KMS-11 (cell line): Measurements from ENCODE around the gene PDLIM5.

Experiments used
- H2AFZ ChIP-seq: fragments of 200-600 bp; sonication (generic); 2 replicates; pipeline ENCODE4 v1.6.1; 2016; ENCODE audit warnings: antibody characterized with exemption, mixed run types, low read depth
- H3K27ac ChIP-seq: fragments of 200-600 bp; sonication (generic); 2 replicates; pipeline ENCODE4 v1.6.1; 2016; ENCODE audit warnings: mild to moderate bottlenecking, mixed run types
- H3K27me3 ChIP-seq: fragments of 200-600 bp; sonication (generic); 2 replicates; pipeline ENCODE4 v1.6.1; 2017; ENCODE audit warnings: mild to moderate bottlenecking, low read depth, mixed run types, moderate library complexity; ENCODE audit not compliant: insufficient read depth
- H3K36me3 ChIP-seq: fragments of 200-600 bp; sonication (generic); 2 replicates; pipeline ENCODE4 v1.6.1; 2017; ENCODE audit warnings: mild to moderate bottlenecking, mixed run types; ENCODE audit not compliant: insufficient read depth
- H3K4me1 ChIP-seq: fragments of 200-600 bp; sonication (generic); 2 replicates; pipeline ENCODE4 v1.6.1; 2016; ENCODE audit warnings: mild to moderate bottlenecking, low read depth, mixed run types; ENCODE audit not compliant: poor library complexity, severe bottlenecking
- H3K4me2 ChIP-seq: fragments of 200-600 bp; sonication (generic); 2 replicates; pipeline ENCODE4 v1.7.0; 2016; ENCODE audit warnings: mild to moderate bottlenecking, mixed run types
- H3K4me3 ChIP-seq: fragments of 200-600 bp; sonication (generic); IDR thresholded peaks from 2 replicates; pipeline ENCODE4 v1.6.1; 2017; ENCODE audit warnings: low read depth, low read length, mixed read lengths; ENCODE audit not compliant: insufficient read depth
- H3K79me2 ChIP-seq: fragments of 200-600 bp; sonication (generic); 2 replicates; pipeline ENCODE4 v1.6.1; 2016; ENCODE audit warnings: low read depth, mixed run types; ENCODE audit not compliant: insufficient read depth
- H3K9ac ChIP-seq: fragments of 200-600 bp; sonication (generic); 2 replicates; pipeline ENCODE4 v1.6.1; 2016; ENCODE audit warnings: mild to moderate bottlenecking, mixed run types
- H4K20me1 ChIP-seq: fragments of 200-600 bp; sonication (generic); 2 replicates; pipeline ENCODE4 v1.6.1; 2016; ENCODE audit warnings: mild to moderate bottlenecking, mixed run types; ENCODE audit not compliant: insufficient read depth
- CTCF ChIP-seq: fragments of 200-600 bp; sonication (generic); conservative IDR thresholded peaks from 2 replicates; pipeline ENCODE4 v1.6.1; 2017; ENCODE audit warnings: low read depth, mild to moderate bottlenecking, antibody characterized with exemption, low read length, moderate library complexity, mixed read lengths

Gene PDLIM5

GRCh38 chr4:94519925-94520789 is 68.4 kb downstream of the PDLIM5 start:
- TF ChIP-seq CTCF: no peak
- Histone ChIP-seq H3K4me3 (no peak overlapping the region), H3K79me2 (no peaks in the 10 kb centered on the region), H3K27me3 (no peaks in the 10 kb centered on the region), H4K20me1 (0 out of 2 replicates have a peak, but pooled peaks cover 4% of the 10 kb centered on the region), H3K9ac (no peak overlapping the region), H3K4me1 (no peaks in the 10 kb centered on the region), H3K36me3 (no peaks in the 10 kb centered on the region), H3K27ac (no peak overlapping the region), H3K4me2 (no peak overlapping the region), H2AFZ (no peak overlapping the region)

- H3K4me2 ChIP-seq: no peak overlapping the region
- TF ChIP-seq CTCF: no peak
- peaks cover 10% of the 10 kb centered on the region for H3K4me1 ChIP-seq
- H3K27ac ChIP-seq: no peak overlapping the region
- H4K20me1 ChIP-seq: no peaks in the 10 kb centered on the region
- H3K9ac ChIP-seq: no peak overlapping the region
- no peaks in the 10 kb centered on the region for H3K79me2 ChIP-seq
- H3K4me3 ChIP-seq: no peak overlapping the region
- no peaks in the 10 kb centered on the region for H3K27me3 ChIP-seq
- H3K36me3 ChIP-seq: no peaks in the 10 kb centered on the region
- H2AFZ ChIP-seq: no peak overlapping the region
Observed at GRCh38 chr4:94523033-94523580, 71.4 kb downstream of the PDLIM5 start.

- H3K4me2 ChIP-seq: no peak overlapping the region
- H3K79me2 ChIP-seq: no peaks in the 10 kb centered on the region
Observed at GRCh38 chr4:94523617-94524016, 71.9 kb downstream of the PDLIM5 start.

More at GRCh38 chr4:94523617-94524016, 71.9 kb downstream of the PDLIM5 start:
- no peak for TF ChIP-seq CTCF
- Histone ChIP-seq H4K20me1 (no peaks in the 10 kb centered on the region), H3K36me3 (no peaks in the 10 kb centered on the region), H3K4me1 (peaks cover 10% of the 10 kb centered on the region), H3K4me3 (no peak overlapping the region), H3K27me3 (no peaks in the 10 kb centered on the region), H3K9ac (no peak overlapping the region), H2AFZ (no peak overlapping the region), H3K27ac (no peak overlapping the region)
